CD4-positive, alpha-beta T cell treated with Interleukin-1 beta for 1 hour (primary cell): Measurements from ENCODE around the gene ZNRD2.

Experiments used
- DNase-seq, 2 donors: peaks; one replicate each; pipeline ENCODE4 v3.0.0-alpha.2; 2020 to 2022

The ZNRD2 gene

DNA sequence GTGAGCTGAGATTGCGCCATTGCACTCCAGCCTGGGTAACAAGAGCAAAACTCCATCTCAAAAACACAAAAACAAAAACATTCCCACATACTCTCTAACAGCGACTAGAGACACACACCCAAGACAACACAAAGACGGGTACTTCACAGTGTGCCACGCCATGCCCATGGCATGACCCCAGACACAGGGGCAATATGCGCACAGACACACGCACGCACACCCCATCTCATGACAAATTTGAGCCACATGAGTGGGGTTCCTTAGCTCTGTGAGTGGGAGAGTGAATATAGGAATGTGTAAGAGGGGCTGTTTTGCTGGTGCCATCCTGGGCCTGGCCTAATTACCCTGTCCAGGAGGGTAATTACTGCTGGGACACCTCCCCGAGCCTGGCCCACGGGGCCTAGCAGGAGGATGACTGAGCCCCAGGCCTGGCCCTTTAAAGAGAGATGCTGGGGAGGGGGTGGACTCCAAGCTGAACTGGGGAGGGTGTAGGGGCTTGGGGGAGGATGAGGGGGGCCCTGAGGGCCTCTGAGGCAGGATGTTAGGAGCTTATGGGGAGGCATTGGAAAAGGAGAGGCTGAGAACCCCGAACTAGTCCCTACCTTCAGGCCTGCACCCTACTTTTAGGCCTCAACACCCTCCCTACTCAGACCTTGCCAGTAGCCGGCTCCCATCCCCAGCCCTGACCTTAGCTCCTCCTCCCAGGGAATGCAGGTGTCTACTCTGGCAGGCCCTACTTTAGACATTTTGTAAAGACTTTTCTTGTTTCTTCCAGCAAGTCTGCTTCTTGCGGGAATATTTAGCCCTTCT lies 13.6 kb upstream of the ZNRD2 start:
- no peak for DNase-seq

DNA sequence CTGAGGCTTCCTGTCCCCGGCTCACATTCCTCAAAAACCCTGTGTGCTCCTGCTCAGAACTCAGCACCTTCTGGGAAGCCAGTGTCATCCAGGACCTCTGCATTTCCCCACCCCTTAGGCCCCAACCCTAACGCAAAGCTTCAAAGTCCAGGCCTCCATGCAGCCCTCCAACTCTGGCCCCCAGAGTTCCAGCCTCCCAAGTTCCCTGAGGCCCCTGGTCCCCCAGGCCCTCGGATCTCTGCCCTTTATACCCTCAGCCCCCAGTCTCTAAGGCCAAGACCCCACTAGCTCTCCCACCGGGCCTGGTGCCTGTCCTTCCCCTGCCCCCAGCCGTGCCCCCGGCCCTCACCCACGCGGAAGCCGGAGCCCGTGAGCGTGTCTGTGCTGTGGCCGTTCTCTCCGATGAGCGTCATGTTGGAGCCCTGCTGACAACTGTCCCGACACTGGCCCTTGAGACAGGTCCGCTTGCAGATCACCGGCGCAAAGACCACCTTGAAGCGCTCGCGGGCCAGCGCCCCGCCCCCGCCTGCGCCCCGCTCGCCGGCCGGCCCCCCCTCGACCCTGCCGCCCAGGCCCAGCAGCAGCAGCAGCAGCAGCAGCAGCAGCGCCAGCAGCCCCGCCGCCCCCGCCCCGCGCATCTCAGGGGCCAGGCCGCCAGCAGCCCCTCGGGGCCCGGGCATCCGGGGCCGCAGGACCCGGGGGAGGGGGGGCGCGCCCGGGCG lies 12.8 kb upstream of the ZNRD2 start:
- no peak for DNase-seq

DNA sequence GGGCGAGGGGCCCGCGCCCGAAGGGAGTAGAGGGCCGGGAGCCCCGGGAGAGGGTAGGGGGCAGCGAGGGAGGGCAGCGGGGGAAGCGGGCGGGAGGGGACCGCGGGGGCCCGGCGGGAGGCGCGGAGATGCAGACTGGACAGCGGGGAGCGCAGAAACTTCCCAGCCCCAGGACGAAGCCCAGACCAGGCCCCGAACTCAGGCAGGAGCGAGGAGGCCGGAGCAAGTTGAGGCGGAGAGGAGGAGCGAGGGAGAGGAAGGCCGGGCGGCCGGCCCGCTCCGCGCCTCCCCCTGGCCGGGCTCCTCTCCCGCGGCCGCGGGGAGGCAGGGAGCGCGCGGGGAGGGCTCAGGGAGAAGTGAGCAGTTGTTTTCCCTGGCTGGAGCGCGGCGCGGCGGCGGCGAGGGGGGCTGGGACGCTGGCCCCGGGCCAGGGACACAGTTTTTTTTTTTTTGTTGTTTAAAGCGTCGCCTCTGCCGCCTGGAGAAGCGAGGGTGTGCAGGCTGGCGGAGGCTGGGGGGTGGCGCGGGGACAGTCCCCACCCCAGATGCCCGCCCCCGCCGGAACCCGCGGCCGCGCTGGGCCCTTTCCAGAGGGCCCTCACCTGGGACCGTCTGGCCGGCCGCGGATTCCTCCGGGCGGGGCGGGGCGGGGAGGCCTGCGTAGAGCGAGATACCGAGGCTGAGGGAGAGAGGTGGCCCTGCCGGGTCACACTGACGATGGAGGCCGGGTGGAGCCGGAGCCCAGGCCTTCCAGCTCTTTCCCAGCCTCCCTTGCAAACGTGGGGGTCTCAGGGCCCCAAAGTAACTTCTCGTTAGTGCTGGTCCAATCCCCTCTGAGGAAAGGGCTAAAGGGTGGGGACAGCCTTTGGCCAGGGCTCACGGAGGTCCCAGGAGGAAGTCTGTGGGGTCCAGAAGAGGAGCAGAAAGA lies 12.0 kb upstream of the ZNRD2 start, which contains the start of gene LTBP3:
TSS of gene LTBP3 (minus strand) at position 358 of the 928 bp plus-strand sequence. CDS start 400 bp downstream, outside the sequence.
- peak; percentile 36 to 53 for DNase-seq

DNA sequence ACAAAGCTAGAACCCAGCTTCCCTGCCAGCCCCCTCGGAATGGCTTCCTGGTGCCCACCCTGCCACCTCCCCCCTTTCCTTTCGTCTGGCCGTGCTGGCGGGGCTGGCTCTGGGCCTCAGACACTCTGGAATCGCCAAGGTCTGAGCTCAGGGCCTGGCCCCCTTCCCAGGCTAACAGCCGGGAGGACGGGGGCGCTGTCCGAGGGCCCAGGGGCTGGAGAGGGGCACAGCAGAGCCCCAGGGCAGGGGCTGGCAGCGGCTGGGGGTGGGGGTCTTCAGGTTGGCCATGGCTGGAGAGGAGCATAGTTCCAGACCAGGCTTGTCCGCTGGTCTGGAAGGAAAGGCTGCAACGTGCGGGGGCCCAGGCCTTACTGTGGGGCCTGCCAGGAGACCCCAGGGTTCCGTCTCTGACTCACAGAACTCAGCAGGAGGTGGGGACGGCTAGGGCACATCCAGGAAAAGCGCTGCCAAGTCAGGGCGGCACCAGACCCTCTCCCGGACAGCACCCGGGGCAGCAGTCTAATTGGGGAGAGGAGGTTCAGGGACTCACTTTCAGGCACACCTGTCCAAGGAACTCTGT lies 11.3 kb upstream of the ZNRD2 start:
- no peak for DNase-seq

DNA sequence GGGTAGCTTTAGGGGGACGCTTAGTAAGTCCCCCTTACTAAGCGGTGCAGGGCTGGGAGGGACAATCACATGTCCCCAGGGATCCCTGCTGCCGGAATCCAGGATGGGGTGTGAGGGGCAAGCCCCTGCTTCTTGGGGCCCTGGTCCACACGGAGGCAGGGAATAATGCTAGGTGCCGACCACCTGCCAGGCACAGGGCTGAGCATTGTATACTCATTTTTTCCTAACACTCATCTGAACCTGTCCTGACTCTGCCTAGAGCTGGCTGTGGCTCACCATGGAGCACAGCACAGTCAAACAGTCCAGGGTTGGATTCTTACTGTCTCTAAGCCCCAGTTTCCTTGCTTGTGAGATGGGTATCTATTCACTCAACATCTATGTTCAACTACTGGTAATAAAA lies 10.7 kb upstream of the ZNRD2 start:
- no peak for DNase-seq

DNA sequence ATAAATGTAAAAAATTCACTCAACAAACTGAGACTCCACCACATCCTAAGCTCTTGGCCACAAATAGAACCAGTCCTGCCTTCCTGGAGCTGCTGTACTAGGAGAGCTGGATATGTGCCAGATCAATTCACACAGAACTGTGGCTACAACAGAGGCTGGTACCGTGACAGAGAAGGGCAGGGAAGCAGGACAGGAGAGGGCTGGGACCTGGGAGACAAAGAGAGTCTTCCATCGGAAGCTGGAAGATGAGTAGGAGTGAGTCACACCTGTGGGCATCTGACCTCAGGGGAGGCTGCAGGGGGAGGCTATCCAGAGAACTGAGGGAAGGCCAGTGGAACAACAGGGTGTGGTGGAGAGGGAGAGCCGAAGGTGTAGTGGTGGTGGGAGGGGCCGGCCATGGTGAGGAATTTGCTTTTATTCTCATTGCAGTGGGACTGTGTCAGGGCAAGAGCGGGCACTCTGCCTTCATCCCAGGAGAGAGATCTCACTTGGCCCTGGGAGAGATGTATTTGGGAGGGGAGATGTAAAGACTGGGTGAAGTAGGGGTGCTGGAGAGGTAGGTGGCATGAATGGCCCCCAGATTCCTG lies 10.2 kb upstream of the ZNRD2 start:
- DNase-seq: no peak

DNA sequence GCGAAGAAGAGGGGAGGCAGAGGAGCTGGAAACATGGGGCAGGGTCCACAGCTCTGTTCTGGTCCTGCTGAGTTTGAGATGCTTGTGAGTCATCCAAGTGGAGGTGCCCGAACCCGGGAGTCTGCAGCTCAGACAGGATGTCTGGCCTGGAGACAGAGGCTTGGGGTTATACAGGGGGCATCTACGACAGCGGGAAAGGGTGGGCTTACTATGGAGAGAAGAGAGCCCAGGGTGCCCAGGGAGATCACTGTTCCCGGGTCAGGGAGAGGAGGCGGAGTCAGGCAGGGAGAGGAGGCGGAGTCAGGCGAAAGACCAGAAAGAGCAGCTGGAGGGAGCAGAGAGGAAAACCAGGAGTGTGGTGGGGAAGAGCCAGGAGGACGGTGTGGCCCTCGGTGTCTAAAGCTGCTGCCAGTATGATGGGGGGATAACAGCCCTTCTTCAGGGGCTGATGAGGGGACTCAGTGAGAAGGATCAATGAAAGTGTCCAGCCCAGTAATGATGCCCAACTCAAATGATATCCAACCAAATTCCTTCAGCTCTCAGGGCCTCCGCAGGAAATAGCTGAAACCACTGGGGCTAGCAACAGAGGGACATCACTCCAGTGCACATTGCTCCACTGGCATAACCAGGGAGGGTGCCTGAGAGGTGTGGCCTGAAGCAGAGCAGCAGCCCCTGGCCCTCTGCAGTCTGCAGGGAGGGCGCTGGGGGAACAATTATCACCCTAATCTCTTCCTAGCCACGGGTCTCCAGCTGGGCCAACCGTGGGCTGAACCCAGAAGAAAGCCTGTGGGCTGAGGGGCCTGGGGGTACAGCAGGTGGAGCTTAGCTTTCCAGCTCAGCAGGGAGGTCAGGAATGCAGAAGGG lies 9.5 kb upstream of the ZNRD2 start:
- DNase-seq: no peak

DNA sequence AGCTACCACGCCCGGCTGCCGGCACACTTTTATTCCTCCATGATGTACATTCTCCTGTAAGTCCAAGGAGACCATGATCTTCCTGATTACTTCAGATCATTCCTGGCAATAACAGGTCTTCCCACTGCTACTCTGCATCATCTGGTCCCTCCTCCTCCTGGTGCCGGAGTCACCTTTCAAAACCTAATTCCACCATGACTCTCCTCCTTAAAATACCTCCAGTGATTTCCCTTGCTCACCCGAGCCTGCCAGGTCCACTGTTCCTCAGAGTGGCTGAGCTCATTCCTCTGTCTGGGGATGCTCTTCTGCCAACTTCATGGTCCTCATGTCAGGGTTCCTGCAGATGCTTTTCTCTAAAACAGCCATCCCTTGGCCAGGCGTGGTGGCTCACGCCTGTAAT lies 8.3 kb upstream of the ZNRD2 start:
- DNase-seq: no peak

DNA sequence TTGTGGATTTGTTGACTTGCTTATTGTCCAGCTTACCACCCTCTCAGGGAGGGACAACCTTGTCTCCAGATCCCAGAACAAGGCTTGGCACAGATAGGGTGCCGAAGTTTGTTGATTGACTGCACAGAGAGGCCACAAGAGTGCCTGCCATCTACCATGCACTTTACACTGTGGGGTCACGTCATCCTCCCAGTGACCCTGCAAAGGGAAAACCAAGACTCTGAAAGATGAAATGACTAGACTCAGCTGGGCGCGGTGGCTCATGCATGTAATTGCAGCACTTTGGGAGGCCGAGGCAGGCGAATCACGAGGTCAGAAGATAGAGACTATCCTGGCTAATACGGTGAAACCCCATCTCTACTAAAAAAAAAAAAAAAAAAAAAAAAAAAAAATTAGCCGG lies 7.5 kb upstream of the ZNRD2 start:
- no peak for DNase-seq

DNA sequence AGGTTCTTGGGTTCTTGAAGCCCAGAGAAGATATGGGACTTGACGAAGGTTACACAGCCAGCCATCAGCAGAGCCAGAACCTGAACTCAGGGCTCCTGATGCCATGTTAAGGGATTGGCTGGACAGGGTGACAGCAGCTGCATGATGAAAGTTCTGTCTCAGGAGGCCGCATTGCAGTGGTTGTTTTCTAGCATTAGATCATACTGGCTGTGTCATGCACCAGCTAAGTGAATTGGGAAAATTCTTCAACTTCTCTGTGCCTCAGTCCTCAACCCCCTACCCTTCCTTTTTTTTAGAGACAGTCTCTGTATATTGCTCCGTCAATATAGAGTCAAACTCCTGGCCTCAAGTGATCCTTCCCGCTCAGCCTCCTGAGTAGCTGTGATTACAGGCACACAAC lies 6.7 kb upstream of the ZNRD2 start:
- DNase-seq: no peak

DNA sequence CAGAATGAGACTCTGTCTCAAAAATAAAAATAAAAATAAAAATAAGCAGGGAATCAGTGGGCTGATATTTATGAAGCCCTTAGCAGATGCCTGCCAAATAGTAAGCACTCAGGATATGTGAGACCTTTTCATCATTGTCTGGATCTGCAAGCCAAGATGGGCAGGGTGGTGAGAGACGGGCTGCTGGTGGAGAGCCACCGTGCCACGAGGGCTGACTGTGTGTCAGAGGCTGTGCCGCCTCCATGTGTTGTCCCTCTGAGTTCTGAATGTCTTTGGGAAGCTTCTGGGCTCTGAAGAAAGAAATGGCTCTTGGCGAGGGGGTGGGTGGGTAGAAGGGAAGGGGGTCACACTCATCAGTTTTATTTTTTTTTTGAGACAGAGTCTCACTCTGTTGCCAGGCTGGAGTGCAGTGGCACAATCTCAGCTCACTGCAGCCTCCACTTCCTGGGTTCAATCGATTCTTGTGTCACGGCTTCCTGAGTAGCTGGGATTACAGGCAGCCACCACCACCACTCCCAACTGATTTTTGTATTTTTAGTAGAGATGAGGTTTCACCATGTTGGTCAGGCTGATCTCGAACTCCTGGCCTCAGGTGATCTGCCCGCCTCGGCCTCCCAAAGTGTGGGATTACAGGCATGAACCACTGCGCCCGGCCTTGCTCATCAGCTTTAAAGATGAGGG lies 5.3 kb upstream of the ZNRD2 start:
- DNase-seq: peak in 1 of 2 donors; percentile 26

DNA sequence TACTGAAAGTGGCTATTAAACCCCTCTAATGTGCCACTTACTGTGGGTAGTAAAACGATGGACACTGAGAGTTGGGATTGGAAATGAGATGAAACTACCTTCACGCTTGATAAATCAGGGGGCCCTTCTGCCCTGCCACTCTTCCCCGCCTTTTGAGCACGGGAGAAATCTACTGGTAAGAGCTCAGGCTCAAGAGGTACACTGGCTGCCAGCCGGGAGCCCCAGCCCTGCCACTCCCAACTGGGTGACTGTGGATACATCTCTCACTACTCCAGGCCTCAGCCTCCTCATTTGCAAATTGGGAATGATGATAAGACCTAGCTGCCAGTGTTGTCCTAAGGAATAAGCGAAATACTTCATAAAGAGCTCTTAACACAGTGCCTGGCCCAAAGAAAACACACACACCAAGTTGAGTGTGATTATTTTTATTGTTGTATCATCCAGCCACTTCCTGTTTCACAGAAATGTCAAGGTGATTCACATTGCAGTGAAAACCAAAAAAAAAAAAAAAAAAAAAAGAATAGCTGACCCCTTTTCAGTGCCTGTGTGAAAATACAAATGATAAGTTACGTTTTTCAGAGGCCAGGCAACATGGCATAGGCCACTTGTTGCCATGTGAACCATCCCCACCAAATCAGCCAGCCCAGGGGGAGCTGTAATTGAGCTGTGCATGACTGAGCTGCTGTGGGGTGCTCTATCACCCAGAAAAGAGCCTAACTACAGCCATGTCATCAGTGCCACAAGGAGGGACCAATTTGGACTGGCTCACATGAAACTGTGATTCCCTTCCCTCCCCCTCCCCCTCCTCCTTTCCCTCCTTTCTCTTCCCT lies 4.4 kb upstream of the ZNRD2 start:
- peak; percentile 74 to 80 for DNase-seq

DNA sequence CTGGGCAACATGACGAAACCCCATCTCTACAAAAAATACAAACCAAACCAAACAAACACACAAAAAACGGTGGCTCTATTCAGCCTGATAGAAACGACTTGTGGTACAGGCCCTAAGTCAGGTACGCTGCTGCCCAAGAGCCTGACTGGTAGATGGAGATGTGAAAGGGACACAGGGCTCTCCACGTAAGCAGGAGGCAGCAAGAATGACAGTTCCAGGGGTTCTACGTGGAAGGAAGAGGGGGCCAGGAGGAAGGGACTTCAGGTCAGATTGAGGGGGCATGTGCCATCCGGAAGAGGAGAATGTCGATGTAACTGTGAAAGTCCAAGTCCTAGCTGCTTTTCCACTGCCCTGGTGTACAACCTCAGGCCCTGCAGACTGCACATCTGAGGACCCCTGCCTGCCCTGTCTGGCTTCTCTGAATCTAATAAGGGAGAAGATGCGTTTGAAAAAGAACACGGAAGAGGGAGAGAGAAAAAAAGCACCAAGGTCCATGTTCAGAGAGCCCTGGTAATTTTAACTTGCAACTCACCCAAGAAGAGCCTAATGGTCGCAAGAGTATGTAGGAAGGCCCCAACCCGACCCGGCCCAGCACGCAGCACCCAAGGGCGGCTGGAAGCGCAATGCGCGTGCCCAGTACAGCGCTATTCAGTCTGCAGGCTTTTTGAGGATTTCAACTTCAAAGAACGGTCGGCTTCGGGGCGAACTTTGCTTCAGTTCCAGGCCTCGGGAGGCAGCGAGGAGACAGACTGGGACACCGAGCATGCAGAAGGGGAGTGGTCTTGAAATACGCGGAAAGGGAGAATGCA lies 909 bp upstream of the ZNRD2 start:
- DNase-seq: no peak

DNA sequence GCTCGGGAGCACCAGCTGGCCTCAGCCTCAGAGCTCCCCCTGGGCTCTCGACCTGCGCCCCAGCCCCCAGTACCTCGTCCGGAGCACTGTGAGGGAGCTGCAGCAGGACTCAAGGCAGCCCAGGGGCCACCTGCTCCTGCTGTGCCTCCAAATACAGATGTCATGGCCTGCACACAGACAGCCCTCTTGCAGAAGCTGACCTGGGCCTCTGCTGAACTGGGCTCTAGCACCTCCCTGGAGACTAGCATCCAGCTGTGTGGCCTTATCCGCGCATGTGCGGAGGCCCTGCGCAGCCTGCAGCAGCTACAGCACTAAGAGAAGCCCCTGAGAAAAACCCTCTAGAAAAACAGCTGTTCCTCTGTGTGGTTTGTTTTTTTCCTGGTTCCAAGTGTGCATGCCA lies 1.1 kb downstream of the ZNRD2 start:
- no peak for DNase-seq

DNA sequence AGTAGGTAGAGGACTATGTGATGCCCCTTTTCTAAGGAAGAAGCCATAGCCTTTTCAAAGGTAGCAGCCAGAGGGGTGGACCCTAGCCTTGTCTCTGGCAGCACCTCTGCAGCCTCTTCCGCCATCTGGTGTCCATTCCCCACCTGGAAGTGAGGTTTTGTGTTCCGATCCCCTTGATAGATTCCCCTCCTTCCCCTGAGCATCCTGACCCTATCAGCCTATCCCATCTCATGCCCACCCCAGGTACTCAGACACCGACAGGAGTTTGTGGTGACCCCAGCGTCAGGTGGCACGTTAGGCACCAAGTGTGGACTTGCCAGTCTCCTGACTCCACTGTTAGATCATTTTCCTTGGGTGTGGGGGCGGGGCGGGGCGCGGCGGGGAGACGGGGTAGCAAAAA lies 1.7 kb downstream of the ZNRD2 start:
- no peak for DNase-seq

DNA sequence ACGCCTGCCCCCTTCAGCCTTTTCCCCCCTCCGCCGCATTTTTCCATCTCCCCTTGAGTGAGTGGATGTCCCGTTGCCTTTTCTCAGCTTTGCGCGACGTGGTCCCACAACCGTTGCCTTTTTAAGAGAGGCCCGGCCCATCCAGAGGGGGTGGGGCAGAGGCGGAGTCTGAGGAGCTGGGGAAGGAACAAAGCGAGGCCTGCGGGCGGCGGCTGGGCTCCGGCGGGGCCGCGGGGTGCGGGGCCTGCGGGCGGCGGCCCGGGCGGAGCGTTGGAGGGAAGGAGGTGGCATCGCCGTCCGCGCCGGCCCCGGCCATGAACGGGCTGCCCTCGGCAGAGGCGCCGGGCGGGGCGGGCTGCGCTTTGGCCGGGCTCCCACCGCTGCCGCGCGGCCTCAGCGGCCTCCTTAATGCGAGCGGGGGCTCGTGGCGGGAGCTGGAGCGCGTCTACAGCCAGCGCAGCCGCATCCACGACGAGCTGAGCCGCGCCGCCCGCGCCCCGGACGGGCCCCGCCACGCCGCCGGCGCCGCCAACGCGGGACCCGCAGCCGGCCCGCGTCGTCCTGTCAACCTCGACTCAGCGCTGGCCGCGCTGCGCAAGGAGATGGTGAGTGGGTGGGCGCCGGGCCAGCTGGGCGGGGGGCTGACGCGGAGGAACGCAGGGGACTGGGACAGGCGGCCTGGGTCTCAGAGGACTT lies 2.2 kb downstream of the ZNRD2 start, which contains the start of gene FAM89B:
TSS of gene FAM89B (plus strand) at position 183 of the 696 bp plus-strand sequence. CDS start at position 315, 132 bp downstream.
- peak; percentile 88 to 91 for DNase-seq

DNA sequence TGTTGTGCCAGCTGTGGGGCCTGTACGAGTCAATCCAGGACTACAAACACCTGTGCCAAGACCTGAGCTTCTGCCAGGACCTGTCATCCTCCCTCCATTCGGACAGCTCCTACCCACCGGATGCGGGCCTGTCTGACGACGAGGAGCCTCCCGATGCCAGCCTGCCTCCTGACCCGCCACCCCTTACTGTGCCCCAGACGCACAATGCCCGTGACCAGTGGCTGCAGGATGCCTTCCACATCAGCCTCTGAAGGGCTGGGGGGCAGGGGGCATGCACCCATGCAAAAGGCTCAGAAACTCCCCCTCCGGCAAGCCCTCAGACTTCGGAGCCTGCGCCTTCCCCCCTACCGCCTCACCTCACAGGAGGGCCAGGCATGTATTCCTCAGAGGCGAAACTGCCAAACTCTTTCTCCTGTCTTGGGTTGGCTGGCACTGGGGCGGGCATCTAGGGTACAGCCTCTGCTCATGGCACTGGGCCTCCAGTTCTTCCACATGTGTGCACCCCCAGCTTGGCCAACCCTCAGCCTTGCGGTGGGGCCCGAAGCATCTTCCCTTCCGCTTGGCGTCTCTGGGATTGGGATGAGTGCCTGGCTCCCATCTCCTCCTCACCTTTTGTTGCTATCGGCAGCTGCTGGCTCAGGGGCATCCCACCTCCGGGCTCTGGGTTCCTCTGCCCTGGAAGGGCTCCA lies 3.3 kb downstream of the ZNRD2 start:
- no peak for DNase-seq
